ENCODE data around the gene UROS.

The UROS gene

DNA sequence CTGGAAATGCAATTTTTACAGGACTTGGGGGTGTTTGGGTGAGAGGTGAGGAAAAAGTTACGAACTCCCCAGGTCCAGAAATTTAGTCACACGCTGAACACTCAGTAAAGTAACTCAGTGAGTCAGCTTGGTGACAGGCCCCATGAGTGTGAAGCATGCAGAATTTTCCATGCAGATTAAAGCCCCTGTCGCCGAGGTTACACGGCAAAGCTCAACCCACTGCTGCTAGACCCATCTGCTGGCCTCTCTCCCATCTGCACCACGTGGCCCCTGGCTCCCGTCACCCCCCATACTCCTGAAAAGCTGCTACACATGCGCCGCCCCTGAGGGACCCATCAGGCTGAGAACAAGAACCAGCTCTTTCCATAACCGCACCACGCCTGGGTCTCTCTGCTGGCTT lies 40.4 kb downstream of the UROS start:
- Mint-ChIP-seq H3K4me3 (no peak overlapping the region), H3K27ac (no peak overlapping the region), H3K4me1 (peaks cover under 1% of the 10 kb centered on the region), H3K9me3 (no peaks in the 10 kb centered on the region), H3K36me3 (peaks cover 7% of the 10 kb centered on the region), H3K27me3 (no peaks in the 10 kb centered on the region)

DNA sequence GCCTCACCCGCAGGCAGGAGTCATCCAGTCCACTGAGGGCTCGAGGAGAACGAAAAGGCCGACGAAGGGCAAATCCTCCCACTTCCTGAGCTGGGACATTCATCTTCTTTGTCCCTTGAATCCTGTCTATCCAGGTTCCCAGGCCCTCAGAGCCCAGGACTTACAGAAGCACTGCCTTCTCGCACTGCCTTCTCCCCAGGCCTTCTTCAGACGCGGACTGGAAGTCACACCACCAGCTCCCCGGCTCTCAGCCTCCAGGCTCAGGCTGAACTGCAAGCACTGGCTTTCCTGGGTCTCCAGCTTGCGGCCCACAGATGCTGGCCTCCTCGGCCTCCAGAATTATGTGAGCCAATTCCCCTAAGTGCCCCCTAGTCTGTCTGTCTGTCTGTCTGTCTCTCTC lies 41.0 kb downstream of the UROS start:
- H3K27me3 Mint-ChIP-seq, result no peaks in the 10 kb centered on the region
- H3K36me3 Mint-ChIP-seq, result peaks cover 4% of the 10 kb centered on the region
- no peaks in the 10 kb centered on the region for H3K4me1 Mint-ChIP-seq
- no peak overlapping the region for H3K27ac Mint-ChIP-seq
- no peak overlapping the region for H3K4me3 Mint-ChIP-seq
- H3K9me3 Mint-ChIP-seq, result no peaks in the 10 kb centered on the region

DNA sequence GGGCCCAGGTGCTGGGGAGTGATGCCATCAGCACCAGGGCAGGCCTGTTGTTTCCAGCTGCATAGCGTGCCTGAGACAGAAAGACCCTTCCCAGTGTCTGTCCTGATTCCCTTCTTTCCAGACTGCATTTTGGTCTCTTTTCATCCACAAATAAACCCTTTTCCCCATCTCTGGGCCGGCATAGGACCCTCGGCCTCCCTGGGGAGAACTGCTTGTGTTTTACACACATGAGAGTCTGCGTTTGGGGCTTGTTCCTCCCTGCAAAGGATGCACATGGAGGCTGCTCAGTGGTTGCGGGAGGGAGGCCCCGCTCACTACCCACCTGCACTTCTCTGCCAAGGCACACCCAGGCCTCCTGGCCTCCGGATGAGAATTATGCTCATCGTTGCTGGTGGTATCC lies 41.7 kb downstream of the UROS start:
- Mint-ChIP-seq H3K27me3 (no peaks in the 10 kb centered on the region), H3K9me3 (no peaks in the 10 kb centered on the region), H3K4me3 (no peak overlapping the region), H3K36me3 (peaks cover 4% of the 10 kb centered on the region), H3K27ac (no peak overlapping the region), H3K4me1 (no peaks in the 10 kb centered on the region)

DNA sequence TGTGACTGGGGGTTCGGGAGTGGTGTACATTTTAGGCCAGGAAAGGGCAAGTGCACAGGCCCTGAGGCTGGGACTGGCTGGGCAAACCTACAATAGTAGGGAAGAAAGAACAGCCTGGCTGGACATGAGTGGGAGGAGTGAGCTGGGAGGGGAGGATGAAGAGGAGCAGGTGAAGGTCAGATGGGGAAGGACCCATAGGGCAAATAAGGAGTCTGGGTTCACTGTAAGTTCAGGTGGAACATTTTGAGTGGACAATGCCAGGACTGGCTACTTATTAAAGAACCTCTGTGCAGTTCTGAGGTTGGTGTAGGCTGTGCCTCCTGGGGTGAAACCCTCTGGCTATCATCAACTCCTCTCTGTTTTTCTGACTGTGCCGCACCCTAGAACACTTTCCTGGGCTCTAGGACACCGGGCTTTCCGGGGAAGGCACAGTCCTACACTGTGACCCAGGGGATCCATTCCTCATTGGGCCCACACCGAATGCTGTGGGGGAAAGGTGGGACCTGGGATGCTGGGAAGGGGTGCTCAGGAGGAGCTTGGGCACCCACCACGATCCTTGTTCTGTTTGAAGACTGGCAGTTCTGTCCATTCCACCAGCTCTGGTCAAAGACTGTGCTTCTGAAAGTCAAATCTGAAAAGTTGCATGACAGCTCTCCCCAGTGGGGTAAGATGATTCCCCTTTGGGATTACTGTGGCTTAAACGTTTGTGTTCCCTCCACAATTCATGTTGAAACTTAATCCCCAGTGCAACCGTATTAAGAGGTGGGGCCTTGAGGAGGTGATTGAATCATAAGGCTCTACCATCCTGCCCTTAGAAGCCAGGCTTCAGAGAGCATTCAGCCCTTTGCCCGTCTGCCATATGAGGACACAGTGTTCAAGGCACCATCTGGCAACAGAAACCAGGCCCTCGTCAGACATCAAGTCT lies 43.4 kb downstream of the UROS start:
- no peaks in the 10 kb centered on the region for H3K27me3 Mint-ChIP-seq
- peaks cover 2% of the 10 kb centered on the region for H3K36me3 Mint-ChIP-seq
- H3K27ac Mint-ChIP-seq, result no peak overlapping the region
- H3K4me1 Mint-ChIP-seq, result no peaks in the 10 kb centered on the region
- no peak overlapping the region for H3K4me3 Mint-ChIP-seq
- H3K9me3 Mint-ChIP-seq, result no peaks in the 10 kb centered on the region

DNA sequence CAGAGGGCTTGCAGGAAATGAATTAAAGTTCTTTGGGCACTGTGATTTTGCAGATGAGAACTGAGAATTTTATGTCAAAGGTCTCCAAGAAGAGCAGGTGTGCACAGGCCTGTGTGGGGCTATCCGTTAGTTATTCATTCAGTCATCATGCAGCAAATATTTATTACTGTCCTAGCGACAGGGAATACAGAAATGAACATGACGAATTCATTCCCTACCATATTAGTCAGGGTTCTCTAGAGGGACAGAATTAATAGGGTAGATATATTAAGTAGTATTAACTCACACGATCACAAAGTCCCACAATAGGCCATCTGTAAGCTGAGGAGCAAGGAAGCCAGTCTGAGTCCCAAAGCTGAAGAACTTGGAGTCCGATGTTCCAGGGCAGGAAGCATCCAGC lies 44.5 kb downstream of the UROS start:
- H3K9me3 Mint-ChIP-seq, result no peaks in the 10 kb centered on the region
- peaks cover 2% of the 10 kb centered on the region for H3K27me3 Mint-ChIP-seq
- no peak overlapping the region for H3K27ac Mint-ChIP-seq
- no peak overlapping the region for H3K4me3 Mint-ChIP-seq
- H3K36me3 Mint-ChIP-seq, result peaks cover 2% of the 10 kb centered on the region
- H3K4me1 Mint-ChIP-seq, result no peaks in the 10 kb centered on the region

DNA sequence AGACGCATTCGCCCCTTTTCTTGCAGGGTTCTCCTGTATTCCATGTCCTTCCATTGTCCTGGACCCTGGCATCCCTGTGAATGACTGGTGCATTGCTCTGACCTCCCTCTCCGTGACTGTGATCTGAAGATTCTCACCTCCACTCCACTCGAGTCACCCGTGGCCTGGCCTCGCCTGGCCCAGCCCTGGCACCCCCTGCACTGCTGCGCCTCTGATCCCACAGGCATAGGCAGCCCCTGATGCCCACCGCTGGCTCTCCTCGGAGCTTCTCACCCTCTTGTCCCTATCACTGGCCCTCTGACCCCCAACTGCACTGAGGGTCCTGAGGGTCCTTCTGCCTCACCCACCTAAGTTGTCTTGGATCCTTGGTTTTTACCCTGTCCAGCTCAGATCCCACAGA lies 45.3 kb downstream of the UROS start:
- Mint-ChIP-seq H3K27me3 (peaks cover 2% of the 10 kb centered on the region), H3K9me3 (no peaks in the 10 kb centered on the region), H3K4me3 (no peak overlapping the region), H3K27ac (no peak overlapping the region), H3K36me3 (peaks cover 2% of the 10 kb centered on the region), H3K4me1 (no peaks in the 10 kb centered on the region)

DNA sequence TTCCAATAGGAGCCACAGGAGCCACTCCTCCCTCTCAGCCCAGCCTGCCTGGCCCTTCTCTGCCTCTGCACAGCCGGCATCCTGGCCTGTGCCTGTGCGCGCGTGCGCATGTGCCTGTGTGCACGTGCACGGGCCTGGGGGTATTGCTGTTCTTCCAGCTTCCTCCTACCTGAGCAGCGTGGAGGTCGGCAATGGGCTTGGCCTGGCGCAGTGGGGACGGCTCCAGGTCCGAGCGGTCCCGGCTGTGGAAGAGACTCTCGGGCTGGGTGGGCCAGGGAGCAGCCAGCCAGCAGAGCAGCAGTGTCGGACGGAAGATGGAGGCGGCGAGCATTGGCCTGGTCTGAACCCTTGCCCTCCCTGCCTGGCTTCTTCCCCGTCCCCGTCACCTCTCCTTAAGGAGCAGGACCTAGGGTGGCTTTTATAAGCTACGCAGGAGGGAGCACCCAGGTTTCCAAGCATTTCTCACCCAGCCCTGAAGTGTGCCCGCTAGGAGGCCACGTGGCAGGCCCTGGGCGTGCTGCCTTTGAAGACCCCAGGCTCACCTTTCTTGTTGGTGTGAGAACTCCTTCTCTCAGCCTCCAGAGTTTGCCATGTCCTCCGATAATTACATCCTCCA lies 47.5 kb downstream of the UROS start, which contains the start of gene MMP21:
Gene MMP21, minus strand, starts transcription at position 331 of the 616 bp plus-strand sequence. Its CDS starts 0 bp downstream, at position 331.
- Mint-ChIP-seq H3K27ac (no peak within 1 kb of the TSS), H3K27me3 (peaks cover 2% of the 10 kb centered on the region), H3K4me3 (no peak within 1 kb of the TSS)

DNA sequence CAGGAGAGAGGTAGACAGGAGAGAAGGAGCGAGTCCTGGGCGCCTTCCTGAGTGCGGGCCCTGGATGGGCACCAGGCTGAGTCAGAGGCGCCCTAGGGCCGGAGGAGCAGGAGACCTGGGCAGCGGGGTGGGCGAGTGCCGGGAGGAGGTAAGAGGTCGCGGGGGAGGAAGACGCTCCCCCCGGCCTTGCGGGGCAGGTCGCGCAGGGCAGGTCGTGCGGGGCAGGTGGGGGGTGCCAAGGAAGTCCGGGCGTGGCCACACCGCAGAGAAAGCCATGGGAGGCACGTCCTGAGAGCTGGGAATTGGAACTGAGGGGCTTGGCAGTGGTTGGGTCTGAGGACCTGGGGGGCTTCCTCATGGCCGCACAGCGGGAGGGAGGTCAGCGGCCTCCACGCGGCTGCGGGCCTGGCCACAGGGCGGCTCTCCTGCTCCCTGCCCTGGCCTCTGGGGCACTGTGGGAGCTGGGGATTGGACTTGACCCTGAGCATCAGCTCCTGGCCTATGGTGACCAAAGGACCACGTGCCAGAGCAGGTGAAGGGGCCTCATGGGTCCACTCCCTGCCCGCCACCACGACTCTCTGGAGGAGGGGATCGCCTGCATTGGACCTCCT lies 48.4 kb downstream of the UROS start:
- Mint-ChIP-seq H3K4me3 (no peak overlapping the region), H3K4me1 (no peaks in the 10 kb centered on the region), H3K27ac (no peak overlapping the region), H3K27me3 (peaks cover 2% of the 10 kb centered on the region), H3K9me3 (no peaks in the 10 kb centered on the region), H3K36me3 (no peaks in the 10 kb centered on the region)

More for the DNA sequence above, 47.5 kb downstream of the UROS start, which contains the start of gene MMP21:
- H3K36me3 Mint-ChIP-seq, result peaks cover 2% of the 10 kb centered on the region
- no peaks in the 10 kb centered on the region for H3K9me3 Mint-ChIP-seq
- no peaks in the 10 kb centered on the region for H3K4me1 Mint-ChIP-seq

DNA sequence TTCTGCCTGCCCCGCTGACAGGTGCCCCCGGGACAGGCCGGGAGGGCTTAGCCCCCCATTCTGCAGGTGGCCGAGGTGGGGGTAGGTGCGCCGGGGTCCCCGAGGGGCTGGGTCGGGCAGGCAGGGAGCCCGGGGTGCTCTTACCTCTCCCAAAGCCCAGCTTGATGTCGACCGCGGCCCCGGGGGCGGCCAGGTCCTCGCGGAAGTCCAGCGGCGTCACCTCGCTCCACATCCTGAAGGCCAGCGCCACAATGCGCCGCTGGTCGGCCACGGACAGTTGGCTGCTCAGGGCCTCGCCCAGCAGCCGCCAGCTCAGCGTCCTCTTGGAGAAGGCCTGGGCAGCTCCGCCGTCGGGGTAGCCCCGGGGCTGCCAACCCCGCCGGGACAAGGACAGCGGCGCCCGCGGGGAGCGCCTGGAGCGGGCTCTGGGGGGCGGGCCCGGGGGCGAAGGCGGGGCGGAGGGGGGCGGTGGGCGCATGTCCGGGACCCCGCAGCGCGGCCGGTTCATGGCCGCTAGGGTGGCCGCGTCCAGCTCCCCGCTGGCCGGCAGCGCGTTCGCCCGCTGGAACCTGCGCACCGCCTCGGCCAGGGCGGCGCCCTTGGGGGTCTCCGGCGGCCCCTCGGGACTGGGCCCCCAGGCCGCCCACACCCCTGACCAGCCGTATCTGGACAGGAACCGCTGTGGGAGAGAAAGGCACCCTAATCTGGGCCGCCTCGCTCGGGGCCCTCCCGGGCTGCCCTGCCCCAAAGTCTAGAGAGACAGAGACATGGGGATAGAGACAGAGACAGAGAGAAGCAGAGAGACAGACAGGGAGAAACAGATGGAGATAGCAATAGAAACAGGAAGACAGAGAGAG lies 49.1 kb downstream of the UROS start:
- H3K36me3 Mint-ChIP-seq, result no peaks in the 10 kb centered on the region
- no peak overlapping the region for H3K4me3 Mint-ChIP-seq
- H3K9me3 Mint-ChIP-seq, result no peaks in the 10 kb centered on the region
- no peaks in the 10 kb centered on the region for H3K4me1 Mint-ChIP-seq
- H3K27me3 Mint-ChIP-seq, result peaks cover 2% of the 10 kb centered on the region
- H3K27ac Mint-ChIP-seq, result no peak overlapping the region

DNA sequence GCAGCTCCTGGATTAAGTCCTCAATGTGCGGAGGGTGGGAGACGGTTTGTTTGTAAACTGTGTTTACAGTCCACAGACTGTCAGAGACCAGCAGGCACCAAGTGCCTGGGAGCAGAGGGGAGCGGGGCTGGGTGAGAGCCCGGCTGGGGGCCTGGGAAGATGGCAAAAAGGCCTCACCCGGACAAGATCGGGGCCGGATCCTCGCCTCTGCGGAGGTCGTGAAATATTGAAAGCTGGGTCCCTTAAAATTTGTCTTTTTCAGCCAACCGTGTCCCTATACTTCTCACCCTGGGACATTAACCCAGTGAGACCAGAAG lies 50.2 kb downstream of the UROS start:
- no peak overlapping the region for H3K27ac Mint-ChIP-seq
- no peaks in the 10 kb centered on the region for H3K4me1 Mint-ChIP-seq
- H3K27me3 Mint-ChIP-seq, result peaks cover 2% of the 10 kb centered on the region
- no peaks in the 10 kb centered on the region for H3K9me3 Mint-ChIP-seq
- no peaks in the 10 kb centered on the region for H3K36me3 Mint-ChIP-seq
- H3K4me3 Mint-ChIP-seq, result no peak overlapping the region

DNA sequence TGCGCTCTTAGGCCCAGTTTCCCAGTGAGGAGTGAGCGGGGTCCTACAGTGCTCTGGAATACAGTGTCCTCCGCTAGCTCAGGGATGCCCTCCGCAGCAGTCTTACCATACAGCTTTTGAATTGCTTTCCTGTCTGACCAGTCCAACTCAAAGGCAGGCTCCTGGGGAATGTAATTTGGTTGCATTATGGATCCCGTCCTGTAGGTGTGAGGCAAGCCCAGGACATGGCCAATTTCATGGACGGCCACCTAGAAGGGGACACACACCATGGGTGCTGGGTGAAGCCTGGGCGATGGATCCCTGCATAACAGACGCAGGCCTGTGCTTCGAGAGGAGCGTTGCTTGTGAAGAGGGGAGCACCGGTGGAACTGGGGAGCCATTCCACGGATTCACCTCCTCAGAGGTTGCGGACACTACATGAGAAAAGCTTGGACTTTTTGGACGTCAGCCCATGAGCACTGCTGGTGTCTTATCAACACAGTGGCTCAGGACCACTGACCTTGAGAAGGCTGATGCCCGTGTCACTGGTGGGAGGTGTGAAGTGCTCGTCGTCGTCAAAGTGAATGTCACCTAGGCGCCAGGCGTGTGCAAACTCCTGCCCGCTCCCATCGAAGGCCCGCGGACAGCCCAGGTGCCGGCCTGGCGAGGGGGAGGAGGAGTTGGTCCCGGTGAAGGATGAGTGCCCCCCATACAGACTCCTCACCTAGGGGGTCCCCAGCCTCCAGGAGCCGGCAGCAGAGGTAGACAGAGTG lies 50.8 kb downstream of the UROS start:
- Mint-ChIP-seq H3K27ac (no peak overlapping the region), H3K9me3 (no peaks in the 10 kb centered on the region), H3K27me3 (peaks cover 2% of the 10 kb centered on the region), H3K4me1 (no peaks in the 10 kb centered on the region), H3K36me3 (no peaks in the 10 kb centered on the region), H3K4me3 (no peak overlapping the region)

DNA sequence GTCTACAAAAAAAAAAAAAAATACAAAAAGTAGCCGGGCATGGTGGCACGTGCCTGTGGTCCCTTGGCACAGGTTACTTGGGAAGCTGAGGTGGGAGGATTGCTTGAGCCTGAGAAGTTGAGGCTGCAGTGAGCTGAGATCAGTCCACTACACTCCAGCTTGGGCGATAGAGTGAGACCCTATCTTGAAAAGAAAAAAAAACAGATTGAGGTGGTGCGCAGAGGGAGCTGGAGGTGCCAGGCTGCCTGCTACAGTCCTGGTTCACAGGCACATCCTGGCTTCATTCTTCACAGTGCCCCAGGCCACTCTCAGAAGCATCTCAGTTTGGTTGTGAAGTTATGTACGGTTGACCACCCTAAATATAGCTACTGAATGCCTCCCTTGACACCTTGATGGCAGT lies 52.2 kb downstream of the UROS start:
- no peak overlapping the region for H3K4me3 Mint-ChIP-seq
- H3K27ac Mint-ChIP-seq, result no peak overlapping the region
- H3K4me1 Mint-ChIP-seq, result no peaks in the 10 kb centered on the region
- H3K27me3 Mint-ChIP-seq, result peaks cover 2% of the 10 kb centered on the region
- H3K9me3 Mint-ChIP-seq, result no peaks in the 10 kb centered on the region
- peaks cover 4% of the 10 kb centered on the region for H3K36me3 Mint-ChIP-seq

DNA sequence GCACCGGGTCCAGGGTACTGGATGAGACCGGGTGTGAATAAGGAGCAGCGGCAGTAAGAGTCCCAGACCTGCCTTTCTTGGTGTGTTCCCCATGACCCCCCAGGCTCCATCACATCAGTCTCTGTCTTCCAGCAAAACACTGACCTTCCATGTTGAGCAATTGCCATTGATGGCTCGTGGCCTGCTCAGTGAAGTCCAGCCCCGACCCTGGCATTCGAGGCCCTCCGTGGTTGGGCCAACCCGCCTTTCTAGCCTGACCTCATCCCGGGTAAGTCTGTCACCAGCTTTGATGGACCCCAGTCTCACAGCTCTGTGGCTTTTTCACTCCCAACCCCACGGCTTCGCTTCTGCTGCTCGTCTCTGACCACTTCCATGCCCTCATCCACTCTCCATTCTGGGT lies 53.9 kb downstream of the UROS start:
- H3K4me3 Mint-ChIP-seq, result no peak overlapping the region
- H3K27ac Mint-ChIP-seq, result no peak overlapping the region
- H3K36me3 Mint-ChIP-seq, result peaks cover 13% of the 10 kb centered on the region
- no peaks in the 10 kb centered on the region for H3K27me3 Mint-ChIP-seq
- H3K9me3 Mint-ChIP-seq, result no peaks in the 10 kb centered on the region
- H3K4me1 Mint-ChIP-seq, result no peaks in the 10 kb centered on the region

DNA sequence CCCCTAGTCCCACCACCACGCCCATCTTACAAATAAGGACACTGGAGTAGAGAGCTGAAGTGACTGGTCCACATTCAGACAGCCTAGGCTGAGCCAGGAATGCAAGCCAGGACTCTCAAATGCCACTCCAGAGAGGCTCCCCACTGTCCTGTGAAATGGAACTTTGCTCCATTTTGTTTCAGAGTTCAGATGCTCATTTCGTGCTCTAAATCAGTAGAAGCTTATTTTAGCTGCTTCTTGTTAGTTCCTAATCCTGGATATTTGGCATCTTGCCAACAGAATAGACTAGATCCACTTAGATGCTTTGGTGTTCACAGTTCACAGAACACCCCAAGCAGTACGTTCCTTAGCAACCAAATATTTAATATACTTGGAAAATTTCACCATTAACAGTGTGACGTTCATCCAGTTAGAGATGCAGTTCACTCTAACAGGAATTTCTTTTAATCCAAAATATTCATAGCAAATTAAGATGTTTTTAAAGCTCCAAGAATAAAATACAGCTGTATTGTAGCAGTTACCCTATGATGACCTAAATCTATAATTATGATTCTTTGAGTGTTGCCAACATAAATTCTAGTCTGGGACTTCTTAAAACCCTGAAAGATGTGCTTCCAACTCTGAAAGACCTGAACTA lies 54.7 kb downstream of the UROS start:
- no peaks in the 10 kb centered on the region for H3K27me3 Mint-ChIP-seq
- H3K36me3 Mint-ChIP-seq, result peaks cover 13% of the 10 kb centered on the region
- no peak overlapping the region for H3K27ac Mint-ChIP-seq
- no peaks in the 10 kb centered on the region for H3K4me1 Mint-ChIP-seq
- H3K4me3 Mint-ChIP-seq, result no peak overlapping the region
- no peaks in the 10 kb centered on the region for H3K9me3 Mint-ChIP-seq
